Activated T-helper 9 cell treated with anti-CD3 and anti-CD28 coated beads, Interleukin-2, amount 50 U/mL, for 16 hours (primary cell): ENCODE measurements around the gene PIK3R1.
"Not testable (repeated sequence)": the region's sequence is repeated elsewhere in the genome, so short reads cannot be mapped to it uniquely, and the experiment has no call there.

ENCODE experiments used
- DNase-seq: peaks from one replicate; pipeline ENCODE4 v3.0.0-alpha.2; 2020; ENCODE audit warnings: low read depth

PIK3R1 gene

GRCh38 chr5:68193481-68194036 lies 22.0 kb upstream of the PIK3R1 start:
- DNase-seq = no peak

GRCh38 chr5:68194386-68194785 lies 21.2 kb upstream of the PIK3R1 start:
- DNase-seq = no peak

DNA sequence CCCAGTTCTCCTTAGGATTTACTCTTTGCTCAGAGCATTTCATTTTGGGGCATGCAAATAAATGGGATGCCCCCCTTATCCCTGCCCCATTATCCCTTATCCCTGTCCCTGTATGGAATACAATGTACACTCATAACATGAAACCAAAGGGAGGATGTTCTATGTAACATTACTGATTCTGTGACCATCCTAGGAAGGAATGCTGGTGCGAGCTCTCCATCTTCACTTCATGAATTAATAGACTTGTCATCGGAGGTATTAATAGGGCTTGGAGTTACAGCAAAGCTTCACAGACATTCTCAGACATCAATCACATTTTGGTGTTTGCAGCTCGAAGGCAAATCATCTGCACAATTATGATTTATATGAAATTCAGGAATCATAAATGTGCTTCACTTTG lies 20.4 kb upstream of the PIK3R1 start:
- no peak for DNase-seq

DNA sequence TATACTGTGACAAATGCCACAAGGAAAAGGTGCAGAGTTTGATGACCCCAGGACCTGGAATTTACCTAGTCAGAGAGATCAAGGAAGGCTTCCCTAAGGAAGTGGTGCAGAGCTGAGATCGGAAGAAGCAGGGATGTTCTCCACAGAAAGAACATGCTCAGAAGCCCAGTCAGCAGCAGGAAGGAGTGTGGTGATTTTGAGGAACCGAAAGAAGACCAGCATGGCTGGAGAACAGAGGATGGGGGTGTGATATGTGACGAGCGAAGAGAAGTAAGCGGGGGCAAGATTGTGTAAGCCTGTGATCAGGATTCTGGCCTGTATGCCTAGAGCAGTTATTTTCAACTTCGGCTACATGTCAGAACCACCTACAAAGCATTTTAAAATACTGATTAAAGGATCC lies 18.7 kb upstream of the PIK3R1 start:
- DNase-seq = no peak

GRCh38 chr5:68200288-68200687 lies 15.3 kb upstream of the PIK3R1 start:
- no peak for DNase-seq

GRCh38 chr5:68210654-68211053 lies 4.9 kb upstream of the PIK3R1 start:
- DNase-seq = not testable (repeated sequence)

DNA sequence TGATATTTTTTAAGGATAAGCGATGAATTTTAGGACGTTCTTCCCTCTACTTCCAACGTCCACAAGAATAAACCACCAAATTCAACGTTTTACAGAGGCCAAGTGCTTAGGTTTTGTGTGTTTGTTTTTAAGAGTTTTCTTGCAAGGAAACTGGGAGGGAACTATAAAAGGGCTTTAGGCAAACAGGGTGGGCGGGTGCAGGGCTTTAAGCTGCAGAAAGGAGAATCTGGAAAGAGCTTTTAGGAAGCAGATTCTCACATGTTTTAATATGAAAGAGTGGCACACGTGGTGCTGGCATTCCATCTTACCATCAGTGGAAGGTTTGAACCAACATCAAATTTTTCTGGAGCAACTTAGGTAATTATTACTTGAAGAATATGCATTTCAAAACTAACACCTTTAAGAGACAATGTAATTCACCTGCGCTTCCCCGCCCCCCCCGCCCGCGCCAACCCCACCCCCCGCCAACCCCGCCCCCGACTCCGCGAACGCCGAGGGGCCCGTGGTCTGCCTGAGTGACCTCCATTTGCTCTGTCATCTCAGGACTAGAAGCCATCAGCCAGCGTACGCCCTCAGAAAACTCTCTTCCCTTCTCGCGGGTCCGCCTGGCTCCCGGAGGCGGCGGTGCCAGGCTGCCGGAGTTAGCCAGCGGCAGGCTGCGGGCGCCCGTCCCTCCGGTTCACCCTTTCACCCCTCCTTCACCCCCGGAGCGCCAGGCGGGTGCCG lies 911 bp upstream of the PIK3R1 start:
- no peak for DNase-seq

DNA sequence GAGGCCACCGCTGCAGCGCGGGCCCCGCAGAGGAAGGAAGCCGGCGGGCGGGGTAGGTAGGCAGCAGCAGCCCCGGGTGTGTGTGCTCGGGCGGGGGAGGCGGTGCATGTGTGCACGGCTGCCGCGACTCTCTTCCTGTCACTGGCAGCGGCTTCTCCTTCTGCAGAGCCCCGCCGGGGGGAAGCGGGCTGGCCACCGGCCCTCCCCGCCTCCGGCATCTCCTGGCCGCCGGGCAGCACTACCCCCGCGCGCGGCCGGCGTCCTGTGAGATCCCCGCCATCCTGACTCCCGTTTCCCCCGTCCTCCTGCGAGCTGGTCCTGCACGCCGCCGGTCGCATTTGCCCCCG lies 315 bp downstream of the PIK3R1 start:
- no peak for DNase-seq

DNA sequence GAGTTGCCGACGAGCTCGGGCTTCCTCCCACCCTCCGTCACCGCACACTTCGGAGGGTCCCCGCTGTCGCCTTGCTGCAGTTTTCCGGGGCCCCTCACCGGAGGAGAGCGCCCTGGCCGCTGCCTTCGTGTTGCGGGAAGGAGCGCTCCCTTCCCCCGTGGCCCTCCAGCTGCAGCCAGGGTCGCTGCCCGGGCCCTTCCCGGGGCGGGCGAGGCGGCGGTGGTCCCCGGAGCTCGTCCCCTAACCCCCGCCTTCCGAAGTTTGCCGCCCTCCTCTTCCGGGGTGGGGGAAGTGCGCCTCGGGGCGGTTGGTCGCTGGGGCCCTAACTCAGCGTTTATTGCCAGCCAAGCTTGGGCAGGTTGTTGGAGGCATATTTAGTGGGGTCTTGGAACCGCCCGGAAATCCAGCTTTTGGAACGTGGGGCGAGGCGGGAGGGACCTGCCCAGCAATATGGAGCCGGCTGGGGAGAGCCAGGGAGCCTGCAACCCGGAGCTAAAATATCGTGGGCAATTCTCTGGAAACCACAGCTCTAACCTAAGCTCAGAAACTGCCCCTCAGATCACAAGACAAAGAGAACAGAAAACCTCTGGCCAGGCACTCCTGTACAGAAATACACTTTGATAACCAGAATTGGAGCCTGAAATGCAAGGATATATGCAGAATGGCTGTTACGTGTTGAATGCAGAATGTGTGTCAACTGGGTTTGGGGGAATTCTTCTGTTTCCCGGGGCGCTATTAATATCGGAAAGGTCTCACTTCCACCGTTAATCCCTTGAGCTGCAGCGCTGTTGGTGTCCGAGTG lies 890 bp downstream of the PIK3R1 start:
- DNase-seq = peak; percentile 37

GRCh38 chr5:68217047-68217355 lies 1.4 kb downstream of the PIK3R1 start:
- no peak for DNase-seq

GRCh38 chr5:68217528-68217927 lies 2.0 kb downstream of the PIK3R1 start:
- DNase-seq = no peak

DNA sequence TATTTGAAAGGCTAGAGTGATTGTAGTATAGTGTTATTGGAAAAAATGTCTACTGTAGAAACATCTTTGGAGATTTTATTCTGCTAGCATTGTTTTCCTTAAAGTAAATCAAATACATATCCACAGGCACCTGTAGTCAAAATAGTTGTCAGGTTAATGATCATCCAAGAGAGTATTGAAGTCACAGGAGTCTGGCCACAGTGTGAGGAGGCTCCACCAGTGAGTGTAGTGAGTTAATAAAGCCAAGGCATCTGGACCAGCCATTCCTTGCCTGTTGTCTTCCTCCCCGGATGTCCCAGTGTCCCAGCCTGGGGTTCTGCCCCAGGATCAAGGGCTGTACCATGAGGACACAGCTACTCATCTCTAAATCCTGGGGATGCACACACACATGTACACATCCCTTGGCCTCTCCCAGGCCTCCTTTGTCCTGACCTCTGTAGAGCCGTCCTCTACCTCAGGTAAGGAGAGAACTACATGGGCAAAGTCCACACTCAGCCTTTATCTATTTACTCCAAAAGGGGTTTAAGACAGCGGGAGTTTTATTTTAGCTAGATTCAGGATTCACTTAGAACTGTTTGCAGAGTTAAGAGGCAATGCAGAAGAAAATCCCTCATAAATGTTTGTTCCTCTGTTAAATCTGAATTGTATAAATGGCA lies 3.7 kb downstream of the PIK3R1 start:
- no peak for DNase-seq

GRCh38 chr5:68220260-68220659 lies 4.7 kb downstream of the PIK3R1 start:
- DNase-seq = no peak

- no peak for DNase-seq
These were observed 5.4 kb downstream of the PIK3R1 start for GRCh38 chr5:68220914-68221313.

DNA sequence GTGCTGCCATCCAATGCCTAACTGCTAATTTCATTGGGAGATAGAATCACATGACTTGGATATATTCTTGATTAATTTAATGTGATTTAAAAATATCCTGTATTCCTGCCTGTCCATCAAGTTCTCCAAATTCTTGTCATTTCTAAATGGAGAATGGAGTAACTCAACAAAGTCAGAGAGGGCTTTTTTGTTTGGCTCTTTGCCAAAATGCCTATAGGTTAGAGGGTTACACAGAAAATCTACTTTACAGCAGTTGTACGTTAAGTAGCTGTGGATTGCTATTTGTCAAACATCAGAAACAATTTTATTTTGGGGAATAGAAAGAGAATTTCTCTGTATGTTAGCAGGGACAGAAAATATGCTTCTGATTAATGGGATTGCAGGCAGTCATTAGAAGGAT lies 5.9 kb downstream of the PIK3R1 start:
- no peak for DNase-seq

DNA sequence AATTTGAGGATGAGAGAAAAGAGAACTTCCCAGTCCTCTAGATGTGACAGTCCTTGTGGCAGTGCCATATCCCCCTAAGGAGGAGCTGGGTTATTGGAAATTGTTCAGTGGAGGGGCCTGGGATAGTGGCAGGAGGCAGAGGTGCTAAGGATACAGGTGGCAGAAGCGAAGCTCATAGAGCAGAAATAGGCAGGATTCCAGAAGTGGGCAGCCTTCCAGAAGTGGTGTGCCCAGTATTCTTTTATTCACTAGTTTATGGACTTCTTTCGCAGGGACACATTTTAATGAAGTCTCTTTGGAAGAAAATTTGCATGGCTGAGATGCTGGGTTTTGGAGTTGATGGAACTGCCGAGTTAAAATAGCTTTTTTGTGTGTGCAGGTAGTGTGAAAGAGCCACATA lies 6.8 kb downstream of the PIK3R1 start:
- no peak for DNase-seq

DNA sequence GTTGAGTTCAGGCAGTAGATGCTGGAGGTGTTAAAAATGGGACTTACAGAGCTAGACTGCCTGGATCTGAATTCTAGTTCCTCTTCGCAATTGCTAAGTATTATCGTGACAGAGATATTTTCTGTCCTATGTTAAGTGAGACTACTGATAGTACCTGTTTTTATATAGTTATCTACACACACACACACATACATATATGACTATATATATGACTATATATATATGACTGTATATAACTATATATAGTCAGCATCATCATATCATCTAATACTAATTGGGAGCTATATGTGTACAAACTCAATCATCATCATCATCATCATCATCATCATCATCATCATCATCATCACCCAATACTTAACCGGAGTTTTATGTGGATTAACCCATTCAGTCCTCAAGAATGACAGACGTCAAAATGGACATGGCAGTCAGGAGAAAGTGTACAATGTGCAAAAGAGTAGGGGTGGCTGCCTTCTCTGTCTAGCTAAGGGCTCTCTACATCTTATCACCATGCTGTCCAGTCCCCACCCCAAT lies 7.3 kb downstream of the PIK3R1 start:
- no peak for DNase-seq

DNA sequence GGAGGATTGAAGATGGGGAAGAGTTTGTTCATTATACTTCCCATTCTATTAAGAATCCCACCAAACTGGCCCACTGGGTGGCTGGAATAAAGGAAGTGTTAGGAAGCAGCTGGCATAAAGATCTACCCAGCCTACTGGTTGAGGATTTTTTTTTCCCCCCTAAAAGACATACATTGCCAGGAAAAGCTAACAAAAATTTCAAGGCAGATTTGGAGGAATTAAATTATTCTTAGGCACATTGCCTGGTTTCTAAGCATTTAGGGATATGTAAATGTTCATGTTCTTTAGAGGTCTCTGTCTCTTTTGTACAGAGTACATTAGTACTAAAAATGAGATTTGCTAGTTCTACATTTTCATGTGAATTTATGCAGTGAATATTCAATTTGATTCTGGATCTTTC lies 8.3 kb downstream of the PIK3R1 start:
- DNase-seq = no peak

GRCh38 chr5:68224509-68225187 lies 9.1 kb downstream of the PIK3R1 start:
- DNase-seq = no peak

DNA sequence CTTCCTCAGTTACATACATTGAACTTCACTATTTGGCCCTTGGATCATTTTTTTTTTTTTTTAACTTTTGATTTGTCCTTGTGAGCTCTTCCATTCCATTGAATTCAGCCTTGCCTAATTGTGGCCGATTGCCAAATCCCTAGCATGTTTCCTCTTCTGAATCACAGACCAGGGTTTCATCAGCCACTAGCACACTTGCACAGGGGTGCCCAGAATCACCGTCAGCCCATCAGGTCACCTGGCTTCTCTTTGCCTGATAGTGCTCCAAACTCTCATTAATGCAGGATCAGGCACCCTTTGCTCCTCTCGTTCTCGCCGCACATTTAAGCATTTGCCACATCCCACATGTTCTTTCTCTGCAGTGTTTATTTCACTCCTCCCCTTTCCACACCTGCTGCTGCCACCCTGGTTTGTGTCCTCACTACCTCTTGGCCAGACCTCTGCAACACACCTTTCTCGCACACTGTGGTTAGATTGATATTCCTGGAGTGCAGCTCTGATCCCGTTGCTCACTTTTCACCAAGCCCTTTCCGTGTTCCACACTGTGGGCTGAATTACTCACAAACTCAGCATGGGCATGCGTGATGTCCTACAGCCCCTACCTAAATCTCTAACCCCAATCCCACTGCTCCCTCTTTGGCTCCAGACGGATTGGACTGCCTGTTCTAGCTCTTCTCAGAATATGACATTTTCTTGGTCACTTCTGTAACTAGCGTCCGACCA lies 9.8 kb downstream of the PIK3R1 start:
- no peak for DNase-seq

DNA sequence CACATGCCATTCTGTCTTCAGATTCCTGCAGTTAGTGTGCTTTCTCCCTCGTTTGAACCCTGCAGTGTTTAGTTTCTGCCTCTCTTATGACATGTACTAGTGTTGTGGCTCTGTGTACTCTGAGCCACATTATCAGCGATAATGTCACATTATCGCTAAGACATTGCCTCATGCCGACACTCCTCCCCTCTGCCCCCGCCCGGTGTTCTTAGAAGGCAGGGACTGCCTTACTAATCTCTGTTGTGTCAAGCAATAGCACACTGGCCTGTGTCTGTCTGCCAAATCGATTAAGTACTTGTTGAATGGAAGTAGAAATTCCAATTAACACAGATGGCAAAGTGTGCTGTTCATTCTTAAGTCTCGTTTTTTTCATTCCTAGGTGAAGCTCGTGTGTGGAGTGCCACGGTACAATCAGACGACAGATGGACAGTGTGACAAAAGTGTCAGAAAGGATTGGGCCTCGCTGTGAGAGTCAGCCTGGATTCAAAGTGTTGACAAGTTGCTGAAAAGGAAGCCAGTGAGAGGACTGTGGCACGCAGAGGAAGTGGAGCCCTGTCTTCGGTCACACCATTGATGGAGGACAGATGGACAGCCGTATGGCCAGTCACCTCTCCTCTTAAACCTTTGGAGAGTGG lies 10.5 kb downstream of the PIK3R1 start:
- no peak for DNase-seq
